Keratinocyte (primary cell): ENCODE results near the gene DPH7.
"Not testable (repeated sequence)": the region's sequence is repeated elsewhere in the genome, so short reads cannot be mapped to it uniquely, and the experiment has no call there.

Experiments used
- EZH2 ChIP-seq: IDR thresholded peaks from one replicate; pipeline ENCODE4 v1.6.1; 2012; ENCODE audit warnings: inconsistent platforms, mild to moderate bottlenecking, low read length, moderate library complexity
- TF ChIP-seq, protein P1 (sequence below), 3 experiments: IDR thresholded peaks in 1 of 3; conservative IDR thresholded peaks in 1 of 3; optimal IDR thresholded peaks in 1 of 3; 2 replicates in 2 of 3; 3 replicates in 1 of 3; pipeline versions ENCODE3 to v1.5.1; 2011; ENCODE audit warnings: low read length in 3 of 3, mild to moderate bottlenecking in 3 of 3, moderate library complexity in 2 of 3, control low read depth in 1 of 3, inconsistent platforms in 1 of 3; ENCODE audit not compliant: insufficient read depth in 2 of 3; ENCODE audit errors: extremely low read depth in 1 of 3

DNA sequence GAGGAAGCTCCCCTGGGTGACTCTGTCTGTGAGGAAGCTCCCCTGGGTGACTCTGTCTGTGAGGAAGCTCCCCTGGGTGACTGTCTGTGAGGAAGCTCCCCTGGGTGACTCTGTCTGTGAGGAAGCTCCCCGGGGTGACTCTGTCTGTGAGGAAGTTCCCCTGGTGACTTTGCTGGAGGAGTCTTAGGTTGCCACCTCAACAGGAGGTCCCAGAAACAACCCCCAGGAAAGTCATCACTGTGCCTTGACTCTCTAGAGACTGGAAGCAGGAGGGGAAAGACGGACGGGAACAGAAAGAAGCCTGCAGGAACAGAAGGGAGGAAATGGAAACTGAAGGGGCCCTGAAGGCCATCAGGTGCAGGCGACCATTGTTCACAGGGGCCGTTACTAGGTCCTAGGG is 10.3 kb downstream of the DPH7 start:
- TF ChIP-seq, protein P1, sequence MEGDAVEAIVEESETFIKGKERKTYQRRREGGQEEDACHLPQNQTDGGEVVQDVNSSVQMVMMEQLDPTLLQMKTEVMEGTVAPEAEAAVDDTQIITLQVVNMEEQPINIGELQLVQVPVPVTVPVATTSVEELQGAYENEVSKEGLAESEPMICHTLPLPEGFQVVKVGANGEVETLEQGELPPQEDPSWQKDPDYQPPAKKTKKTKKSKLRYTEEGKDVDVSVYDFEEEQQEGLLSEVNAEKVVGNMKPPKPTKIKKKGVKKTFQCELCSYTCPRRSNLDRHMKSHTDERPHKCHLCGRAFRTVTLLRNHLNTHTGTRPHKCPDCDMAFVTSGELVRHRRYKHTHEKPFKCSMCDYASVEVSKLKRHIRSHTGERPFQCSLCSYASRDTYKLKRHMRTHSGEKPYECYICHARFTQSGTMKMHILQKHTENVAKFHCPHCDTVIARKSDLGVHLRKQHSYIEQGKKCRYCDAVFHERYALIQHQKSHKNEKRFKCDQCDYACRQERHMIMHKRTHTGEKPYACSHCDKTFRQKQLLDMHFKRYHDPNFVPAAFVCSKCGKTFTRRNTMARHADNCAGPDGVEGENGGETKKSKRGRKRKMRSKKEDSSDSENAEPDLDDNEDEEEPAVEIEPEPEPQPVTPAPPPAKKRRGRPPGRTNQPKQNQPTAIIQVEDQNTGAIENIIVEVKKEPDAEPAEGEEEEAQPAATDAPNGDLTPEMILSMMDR (optimal IDR thresholded peaks at IDR 0.05 in 1 of 3, IDR thresholded peaks at IDR 0.05 in 1 of 3, conservative IDR thresholded peaks at IDR 0.05 in 1 of 3; ENCODE audit: extremely low read depth in 1 of 3, insufficient read depth in 2 of 3, low read length in 3 of 3): not testable (repeated sequence)
- TF ChIP-seq EZH2: not testable (repeated sequence)
